D721Med (cell line): ENCODE measurements around the gene MYO1H.

Source experiments
- DNase-seq: peaks from one replicate; pipeline ENCODE4 v3.0.0; 2011; ENCODE audit warnings: low spot score; ENCODE audit not compliant: insufficient read length
- FAIRE-seq: peaks from 2 replicates; lab custom pipeline; 2011; peaks lifted over from hg19 to GRCh38; lab: Jason Lieb, UNC
- TF ChIP-seq, protein P1 (sequence below): IDR thresholded peaks from 2 replicates; pipeline ENCODE4 v1.5.1; 2012; ENCODE audit warnings: mild to moderate bottlenecking, control low read depth; ENCODE audit not compliant: insufficient read depth; ENCODE audit errors: missing control alignments

Gene MYO1H

DNA sequence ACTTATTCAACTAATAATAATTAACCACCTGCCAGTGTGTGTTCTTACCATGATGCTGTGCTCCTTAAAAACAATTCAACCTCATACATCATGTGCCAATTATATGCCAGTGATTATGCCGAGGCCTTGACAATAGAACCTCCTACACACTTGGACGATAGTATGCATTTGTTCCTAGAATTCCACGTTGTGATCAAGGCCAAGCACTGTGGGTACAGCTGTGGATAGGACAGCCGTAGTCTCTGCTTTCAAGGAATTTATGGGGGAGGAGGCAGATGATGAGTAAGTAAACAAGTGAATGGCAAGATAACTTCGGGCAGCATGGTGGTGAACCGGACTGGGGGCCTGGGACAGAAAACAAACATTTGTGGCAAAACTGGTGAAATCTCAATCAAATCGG lies 18.0 kb upstream of the MYO1H start:
- peak; percentile 64 for FAIRE-seq
- TF ChIP-seq, protein P1, sequence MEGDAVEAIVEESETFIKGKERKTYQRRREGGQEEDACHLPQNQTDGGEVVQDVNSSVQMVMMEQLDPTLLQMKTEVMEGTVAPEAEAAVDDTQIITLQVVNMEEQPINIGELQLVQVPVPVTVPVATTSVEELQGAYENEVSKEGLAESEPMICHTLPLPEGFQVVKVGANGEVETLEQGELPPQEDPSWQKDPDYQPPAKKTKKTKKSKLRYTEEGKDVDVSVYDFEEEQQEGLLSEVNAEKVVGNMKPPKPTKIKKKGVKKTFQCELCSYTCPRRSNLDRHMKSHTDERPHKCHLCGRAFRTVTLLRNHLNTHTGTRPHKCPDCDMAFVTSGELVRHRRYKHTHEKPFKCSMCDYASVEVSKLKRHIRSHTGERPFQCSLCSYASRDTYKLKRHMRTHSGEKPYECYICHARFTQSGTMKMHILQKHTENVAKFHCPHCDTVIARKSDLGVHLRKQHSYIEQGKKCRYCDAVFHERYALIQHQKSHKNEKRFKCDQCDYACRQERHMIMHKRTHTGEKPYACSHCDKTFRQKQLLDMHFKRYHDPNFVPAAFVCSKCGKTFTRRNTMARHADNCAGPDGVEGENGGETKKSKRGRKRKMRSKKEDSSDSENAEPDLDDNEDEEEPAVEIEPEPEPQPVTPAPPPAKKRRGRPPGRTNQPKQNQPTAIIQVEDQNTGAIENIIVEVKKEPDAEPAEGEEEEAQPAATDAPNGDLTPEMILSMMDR = no peak
- DNase-seq = no peak

DNA sequence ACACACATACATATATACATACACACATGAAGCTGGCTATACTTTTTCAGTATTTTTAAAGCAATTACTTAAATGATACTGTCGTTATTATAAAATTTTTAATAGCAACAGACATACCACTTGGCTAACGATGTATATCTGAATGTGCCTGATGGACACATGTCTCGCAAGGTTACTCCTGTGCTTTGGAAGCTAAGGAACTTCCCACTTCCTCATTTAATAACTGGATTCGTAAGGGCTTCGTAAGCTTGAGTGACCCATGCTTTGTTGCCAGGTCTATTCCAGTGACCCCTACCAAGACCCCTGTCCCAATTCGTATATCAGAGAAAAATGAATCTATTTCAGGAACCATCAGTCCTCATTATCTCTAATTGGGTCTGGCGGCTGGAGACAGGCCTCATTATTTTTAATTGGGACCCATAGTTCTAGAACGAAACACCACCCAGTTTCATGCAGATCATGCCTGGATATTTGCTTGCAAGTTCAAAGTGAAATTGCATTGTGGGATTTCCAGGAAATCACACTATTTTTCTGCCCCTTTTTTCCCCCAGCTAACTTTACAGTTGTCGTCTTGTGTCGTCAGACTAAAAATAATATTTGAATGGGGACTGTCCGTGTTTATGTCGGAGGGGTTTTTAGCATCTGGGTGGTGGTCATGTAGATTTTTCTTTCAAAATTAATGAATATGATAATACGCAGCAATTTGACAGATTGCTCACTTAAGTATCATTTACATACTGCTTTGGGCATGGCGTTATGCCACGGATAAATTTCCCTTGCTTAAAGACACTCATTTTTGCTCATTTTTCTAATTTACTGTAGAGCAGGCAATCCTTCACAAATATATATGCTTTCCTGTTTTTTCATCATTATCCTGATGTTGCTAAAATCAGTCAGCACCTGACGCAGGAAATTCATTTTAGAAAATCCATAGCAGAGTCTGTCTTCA lies 17.1 kb upstream of the MYO1H start:
- TF ChIP-seq, protein P1 = no peak
- DNase-seq (no peak), FAIRE-seq (peak; percentile 58)

DNA sequence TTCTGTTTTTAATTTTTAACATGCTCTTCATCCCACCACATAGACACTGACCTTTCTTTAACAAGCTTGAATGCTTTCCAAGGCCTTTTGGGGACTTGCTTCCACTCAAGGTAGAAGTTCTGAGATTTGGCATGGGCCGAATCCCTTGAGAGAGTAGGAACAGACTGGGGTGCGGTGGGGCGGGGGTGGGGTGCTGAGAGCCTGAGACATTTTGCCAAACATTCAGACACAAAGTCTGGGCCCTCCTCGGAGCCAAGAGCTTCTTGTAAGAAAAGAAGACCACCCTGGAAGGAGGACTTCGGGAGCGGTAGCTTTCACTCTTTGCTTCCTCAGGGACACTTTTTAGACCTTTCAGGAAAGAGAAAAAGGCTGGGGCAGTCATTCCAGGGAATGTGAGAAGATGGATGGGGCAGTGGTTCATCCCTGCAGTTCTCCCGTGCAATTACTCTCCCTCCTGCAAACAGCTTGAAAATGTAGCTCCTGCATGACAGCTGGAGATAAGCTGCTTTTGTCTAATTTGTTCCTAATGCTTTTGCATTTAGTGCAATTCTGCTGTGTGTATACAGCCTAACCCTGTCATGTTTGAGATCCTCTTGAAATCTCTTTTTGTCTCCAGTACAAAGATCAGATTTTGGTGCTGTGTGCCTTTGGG lies 16.3 kb upstream of the MYO1H start:
- DNase-seq (no peak), FAIRE-seq (peak; percentile 97)
- TF ChIP-seq, protein P1 = no peak

DNA sequence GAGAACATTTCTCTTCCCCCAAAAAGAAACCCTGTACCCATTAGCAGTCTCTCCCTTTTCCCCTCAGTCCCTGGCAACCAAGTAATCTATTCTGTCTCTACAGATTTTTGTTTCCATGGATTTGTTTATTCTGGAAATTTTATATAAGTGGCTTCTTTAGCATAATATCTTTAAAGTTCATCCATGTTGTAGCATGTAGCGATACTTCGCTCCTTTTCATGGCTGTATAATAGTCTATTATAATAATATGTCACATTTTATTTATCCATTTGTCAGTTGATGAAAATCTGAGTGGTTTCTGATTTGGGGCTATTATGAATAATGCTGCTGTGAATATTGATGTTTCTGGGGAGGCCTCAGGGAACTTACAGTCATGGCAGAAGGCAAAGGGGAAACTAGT lies 12.8 kb upstream of the MYO1H start:
- DNase-seq (no peak), FAIRE-seq (no peak)
- TF ChIP-seq, protein P1 = no peak

DNA sequence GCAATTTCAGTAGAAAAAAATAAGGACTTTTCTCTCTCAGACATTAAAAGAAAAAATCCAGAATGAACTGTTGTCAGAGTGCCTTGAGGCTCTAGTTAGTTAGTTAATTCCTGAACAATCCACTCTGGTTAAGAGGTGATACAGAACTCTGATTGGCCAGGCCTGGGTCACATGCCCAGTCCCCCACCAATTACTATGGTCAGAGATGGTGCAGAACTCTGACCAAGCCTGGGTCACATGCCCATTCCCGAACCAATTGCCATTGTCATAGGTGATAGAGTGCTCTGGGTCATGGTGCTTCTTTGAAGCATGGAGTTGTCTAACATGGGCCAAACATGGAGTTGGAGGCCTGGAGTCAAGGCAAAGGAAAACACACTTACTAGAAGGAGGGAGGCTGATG lies 11.1 kb upstream of the MYO1H start:
- TF ChIP-seq, protein P1 = no peak
- FAIRE-seq (no peak), DNase-seq (no peak)

DNA sequence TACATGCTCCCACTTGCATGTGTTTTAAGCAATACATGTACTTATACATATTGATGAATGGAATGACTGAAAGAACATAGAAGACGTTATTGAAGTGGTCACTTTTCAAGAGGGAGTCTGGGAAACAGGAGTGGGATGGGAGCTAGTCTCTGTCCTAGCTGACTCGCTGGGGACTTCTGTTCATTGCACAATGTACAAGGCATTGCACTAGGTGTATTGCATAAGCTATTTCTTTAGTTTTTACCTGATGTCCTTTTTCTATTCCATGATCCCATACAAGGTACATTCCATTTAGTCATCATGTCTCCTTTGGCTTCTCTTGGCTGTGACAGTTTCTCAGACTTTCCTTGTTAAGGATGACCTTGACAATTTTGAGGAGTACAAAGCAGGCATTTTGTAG lies 4.0 kb upstream of the MYO1H start:
- no peak for FAIRE-seq
- TF ChIP-seq, protein P1 = no peak
- no peak for DNase-seq
